ENCODE results near the gene MARS1.
"Not testable (repeated sequence)": the region's sequence is repeated elsewhere in the genome, so short reads cannot be mapped to it uniquely, and the experiment has no call there.

Gene MARS1

DNA sequence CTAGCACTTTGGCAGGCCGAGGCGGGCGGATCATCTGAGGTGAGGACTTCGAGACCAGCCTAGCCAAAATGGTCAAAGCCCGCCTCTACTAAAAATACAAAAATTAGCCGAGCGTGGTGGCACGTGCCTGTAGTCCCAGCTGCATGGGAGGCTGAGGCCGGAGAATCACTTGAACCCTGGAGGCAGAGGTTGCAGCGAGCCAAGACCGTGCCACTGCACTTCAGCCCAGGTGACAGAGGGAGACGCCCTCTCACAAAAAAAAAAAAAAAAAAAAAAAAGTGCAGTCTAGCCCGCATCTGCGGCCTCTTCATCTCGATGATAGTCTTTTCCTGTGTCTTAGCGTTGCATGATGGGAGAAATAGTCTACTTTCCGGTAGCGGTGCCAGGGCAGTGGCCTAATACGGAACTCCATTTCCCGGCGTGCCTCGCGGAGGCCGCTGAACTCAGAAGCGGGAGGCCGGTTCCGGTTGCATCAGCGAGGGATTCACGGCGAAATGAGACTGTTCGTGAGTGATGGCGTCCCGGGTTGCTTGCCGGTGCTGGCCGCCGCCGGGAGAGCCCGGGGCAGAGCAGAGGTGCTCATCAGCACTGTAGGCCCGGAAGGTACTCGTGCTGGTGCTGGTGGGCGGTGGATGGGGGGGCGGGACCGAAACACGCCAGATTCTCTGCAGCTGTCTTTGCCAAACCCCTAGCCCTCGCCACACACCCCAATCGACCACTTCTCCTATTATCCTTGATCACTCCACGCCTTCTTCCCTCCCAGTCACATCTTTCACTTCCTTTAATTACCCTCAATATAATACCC, at the start of gene MARS1:
MARS1 (plus strand) TSS at position 472 of the 805 bp plus-strand sequence; CDS start at position 495, 23 bp downstream.
- DNase-seq, result peak; percentile 83 to 93

- no peak for DNase-seq
Measured at GRCh38 chr12:57438400-57438799, 49.5 kb upstream of the MARS1 start.

DNA sequence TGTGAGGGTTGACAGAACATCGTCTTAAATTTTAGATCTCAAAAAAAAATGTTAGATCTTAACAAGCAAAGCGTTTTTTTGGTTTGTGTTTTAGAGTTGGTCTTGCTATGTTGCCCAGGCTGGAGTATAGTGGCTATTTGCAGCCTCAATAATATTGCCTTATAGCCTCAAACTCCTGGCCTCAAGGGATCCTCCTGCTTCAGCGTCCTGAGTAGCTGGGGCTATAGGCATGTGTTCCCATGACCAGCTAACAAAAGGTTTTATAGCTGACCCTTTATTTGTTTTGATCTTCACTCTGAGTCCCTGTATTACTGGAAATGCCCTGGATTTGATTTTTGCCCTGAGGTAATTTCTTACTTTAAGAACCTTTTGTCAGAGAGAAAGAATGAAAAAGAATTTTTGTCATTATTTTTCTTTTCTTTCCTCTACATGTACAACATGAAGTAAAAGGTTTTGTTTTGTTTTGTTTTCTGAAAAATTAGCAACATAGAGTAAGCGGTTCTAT, 48.1 kb upstream of the MARS1 start:
- DNase-seq, result no peak

GRCh38 chr12:57441393-57441792, 46.5 kb upstream of the MARS1 start:
- DNase-seq, result not testable (repeated sequence)

GRCh38 chr12:57441846-57442427, 45.9 kb upstream of the MARS1 start:
- no peak for DNase-seq

DNA sequence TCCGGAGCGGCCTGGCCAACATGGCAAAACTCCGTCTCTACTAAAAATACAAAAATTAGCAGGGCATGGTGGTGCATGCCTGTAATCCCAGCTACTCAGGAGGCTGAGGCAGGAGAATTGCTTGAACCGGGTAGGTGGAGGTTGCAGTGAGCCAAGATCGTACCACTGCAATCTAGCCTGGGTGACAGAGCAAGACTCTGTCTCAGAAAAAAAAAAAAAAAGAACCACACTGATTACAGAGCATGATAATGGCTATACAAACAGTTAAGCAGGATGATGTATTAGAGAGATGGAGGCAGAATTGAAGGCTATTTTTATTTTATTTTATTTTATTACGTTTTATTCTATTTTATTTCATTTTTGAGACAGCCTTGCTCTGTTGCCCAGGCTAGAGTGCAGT, 43.5 kb upstream of the MARS1 start:
- not testable (repeated sequence) for DNase-seq

DNA sequence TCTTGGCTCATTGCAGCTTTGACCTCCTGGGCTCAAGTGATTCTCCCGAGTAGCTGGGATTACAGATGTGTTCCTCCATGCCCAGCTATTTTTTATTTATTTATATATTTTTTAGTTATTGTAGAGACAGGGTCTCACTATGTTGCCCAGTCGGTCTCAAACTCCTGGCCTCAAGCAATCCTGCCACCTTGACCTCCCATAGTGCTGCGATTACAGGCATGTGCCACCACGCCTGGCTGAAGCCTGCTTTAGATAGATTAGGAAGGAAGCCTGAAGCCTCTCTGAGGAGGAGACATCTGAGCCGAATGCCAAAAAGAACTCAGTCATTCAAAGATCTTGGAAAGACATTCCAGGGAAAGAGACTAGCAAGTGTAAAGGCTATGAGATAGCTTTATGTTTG, 43.1 kb upstream of the MARS1 start:
- no peak for DNase-seq

- no peak for DNase-seq
Measured at GRCh38 chr12:57446292-57446960, 41.4 kb upstream of the MARS1 start.

- DNase-seq, result no peak
Measured at GRCh38 chr12:57448669-57449068, 39.2 kb upstream of the MARS1 start.

GRCh38 chr12:57449375-57449774, 38.5 kb upstream of the MARS1 start:
- no peak for DNase-seq

DNA sequence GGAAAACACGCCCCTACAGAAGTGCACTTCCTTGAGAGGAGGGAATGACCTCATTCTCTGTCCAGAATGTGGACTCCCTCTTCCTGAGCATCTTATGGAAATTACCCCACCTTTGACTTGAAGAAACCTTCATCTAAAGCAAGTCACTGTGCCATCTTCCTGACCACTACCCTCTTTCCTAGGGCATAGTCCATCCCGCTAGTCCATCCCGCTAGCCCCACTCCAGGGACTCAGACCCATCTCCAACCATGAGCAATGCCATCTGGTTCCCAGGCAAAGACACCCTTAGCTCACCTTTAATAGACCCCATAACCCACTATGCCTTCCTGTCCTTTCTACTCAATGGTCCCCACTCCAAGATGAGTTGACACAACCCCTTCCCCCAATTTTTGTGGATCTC, 37.8 kb upstream of the MARS1 start:
- DNase-seq, result no peak

DNA sequence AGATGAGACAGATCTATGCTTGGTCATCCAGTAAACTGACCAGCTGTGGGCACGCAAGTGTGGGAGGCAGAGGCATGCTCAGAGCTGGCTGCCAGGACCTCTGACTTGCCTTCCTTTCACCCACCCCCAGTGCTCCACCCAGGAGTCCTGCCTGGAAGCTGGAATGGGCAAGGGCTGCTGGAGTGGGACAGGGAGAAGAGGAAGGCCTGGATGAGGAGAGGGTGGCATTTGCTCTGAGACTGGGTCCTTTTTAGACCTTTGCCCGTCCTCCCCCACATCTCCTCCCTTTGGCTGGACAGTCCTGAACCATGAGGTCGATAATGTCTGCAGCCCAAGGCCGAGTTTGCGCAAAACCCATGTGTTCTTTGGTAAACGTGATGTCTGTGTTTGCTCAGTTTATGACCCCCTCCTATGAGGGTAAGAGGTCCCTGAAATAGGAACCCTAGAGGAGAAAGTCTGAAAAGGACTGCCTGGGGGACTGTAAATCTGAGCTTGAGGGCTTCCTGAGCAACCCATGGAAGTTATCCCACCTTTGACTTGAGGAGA, 36.6 kb upstream of the MARS1 start:
- DNase-seq, result no peak

- no peak for DNase-seq
Measured at GRCh38 chr12:57452181-57452936, 35.5 kb upstream of the MARS1 start.

- peak in 1 of 2 experiments; percentile 52 for DNase-seq
Measured at GRCh38 chr12:57452937-57453509, 34.8 kb upstream of the MARS1 start.

GRCh38 chr12:57454213-57454565, 33.7 kb upstream of the MARS1 start:
- DNase-seq, result no peak

- DNase-seq, result no peak
Measured at GRCh38 chr12:57454566-57455373, 33.1 kb upstream of the MARS1 start, which contains the start of gene INHBE. Gene INHBE (plus strand): TSS chr12:57455307. CDS start chr12:57455537, 230 bp downstream.

DNA sequence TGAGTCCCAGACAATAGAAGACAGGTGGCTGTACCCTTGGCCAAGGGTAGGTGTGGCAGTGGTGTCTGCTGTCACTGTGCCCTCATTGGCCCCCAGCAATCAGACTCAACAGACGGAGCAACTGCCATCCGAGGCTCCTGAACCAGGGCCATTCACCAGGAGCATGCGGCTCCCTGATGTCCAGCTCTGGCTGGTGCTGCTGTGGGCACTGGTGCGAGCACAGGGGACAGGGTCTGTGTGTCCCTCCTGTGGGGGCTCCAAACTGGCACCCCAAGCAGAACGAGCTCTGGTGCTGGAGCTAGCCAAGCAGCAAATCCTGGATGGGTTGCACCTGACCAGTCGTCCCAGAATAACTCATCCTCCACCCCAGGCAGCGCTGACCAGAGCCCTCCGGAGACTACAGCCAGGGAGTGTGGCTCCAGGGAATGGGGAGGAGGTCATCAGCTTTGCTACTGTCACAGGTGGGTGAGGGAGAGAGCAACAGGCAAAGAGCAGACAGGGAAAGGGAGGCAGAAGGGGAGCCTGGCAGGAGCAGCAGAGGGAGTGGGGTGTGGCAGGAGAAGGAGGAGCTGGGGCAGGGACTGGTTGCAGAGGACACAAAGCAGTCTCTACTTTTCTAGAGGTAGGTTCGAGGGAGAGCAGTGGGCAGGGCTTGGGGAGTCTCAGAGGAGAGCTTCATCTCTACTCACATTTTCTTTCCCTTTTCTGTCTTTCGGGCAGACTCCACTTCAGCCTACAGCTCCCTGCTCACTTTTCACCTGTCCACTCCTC, 32.3 kb upstream of the MARS1 start:
- DNase-seq, result no peak

GRCh38 chr12:57456145-57456700, 31.6 kb upstream of the MARS1 start:
- DNase-seq, result peak; percentile 33 to 46

DNA sequence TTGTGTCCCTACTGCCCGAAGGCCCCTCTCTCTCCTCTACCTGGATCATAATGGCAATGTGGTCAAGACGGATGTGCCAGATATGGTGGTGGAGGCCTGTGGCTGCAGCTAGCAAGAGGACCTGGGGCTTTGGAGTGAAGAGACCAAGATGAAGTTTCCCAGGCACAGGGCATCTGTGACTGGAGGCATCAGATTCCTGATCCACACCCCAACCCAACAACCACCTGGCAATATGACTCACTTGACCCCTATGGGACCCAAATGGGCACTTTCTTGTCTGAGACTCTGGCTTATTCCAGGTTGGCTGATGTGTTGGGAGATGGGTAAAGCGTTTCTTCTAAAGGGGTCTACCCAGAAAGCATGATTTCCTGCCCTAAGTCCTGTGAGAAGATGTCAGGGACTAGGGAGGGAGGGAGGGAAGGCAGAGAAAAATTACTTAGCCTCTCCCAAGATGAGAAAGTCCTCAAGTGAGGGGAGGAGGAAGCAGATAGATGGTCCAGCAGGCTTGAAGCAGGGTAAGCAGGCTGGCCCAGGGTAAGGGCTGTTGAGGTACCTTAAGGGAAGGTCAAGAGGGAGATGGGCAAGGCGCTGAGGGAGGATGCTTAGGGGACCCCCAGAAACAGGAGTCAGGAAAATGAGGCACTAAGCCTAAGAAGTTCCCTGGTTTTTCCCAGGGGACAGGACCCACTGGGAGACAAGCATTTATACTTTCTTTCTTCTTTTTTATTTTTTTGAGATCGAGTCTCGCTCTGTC, 31.0 kb upstream of the MARS1 start:
- DNase-seq, result no peak

Data from stimulated activated CD4-positive, alpha-beta T cell treated with anti-CD3 and anti-CD28 coated beads, Interleukin-4, amount 100 ng/mL, for 4 hours (primary cell).